Stimulated activated CD8-positive, alpha-beta memory T cell treated with anti-CD3 and anti-CD28 coated beads, Interleukin-2, amount 100 ng/mL, for 48 hours (primary cell): Measurements from ENCODE around the gene ARG2.

Experiments
- DNase-seq, 2 donors: peaks; one replicate each; pipeline ENCODE4 v3.0.0-alpha.2; 2020; ENCODE audit warnings: low read depth in 2 of 2

ARG2 gene

DNA sequence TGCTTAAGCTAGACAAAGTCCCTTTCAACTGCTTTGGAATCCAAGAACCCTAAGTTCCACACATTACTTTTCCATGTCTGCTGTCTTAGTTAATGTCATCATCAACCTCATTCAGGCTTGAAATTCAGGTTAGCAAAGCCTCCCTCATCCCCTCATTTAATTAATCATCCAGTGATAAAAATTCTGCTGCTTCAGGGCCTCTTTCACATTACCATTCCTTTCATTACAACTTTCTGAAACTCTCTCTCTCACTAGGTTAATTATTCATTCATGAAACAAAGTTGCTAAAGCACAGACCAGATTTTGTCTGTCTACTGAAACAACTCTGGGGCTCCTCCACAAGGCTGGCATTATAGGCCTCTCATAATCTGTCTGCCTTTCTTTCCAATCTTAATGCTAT lies 64.1 kb downstream of the ARG2 start:
- no peak for DNase-seq

DNA sequence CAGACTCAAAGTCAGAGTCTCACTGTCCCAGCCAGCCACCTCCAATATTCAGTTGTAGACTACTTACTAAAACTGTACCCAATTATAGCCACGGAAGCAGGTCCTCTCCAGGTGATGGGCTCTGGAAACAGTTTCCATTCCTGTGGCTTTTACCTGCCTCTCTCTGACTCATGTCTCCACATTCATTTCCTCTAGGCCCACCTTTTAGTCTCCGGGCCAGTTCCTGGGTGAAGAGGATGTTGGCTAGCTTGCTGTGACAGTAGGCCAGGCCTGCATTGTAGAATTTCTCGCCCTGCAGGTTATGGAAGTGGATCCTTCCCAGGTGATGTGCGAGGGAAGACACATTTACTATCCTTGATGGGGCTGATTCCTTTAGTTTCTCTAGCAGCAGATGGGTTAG lies 70.3 kb downstream of the ARG2 start:
- no peak for DNase-seq

DNA sequence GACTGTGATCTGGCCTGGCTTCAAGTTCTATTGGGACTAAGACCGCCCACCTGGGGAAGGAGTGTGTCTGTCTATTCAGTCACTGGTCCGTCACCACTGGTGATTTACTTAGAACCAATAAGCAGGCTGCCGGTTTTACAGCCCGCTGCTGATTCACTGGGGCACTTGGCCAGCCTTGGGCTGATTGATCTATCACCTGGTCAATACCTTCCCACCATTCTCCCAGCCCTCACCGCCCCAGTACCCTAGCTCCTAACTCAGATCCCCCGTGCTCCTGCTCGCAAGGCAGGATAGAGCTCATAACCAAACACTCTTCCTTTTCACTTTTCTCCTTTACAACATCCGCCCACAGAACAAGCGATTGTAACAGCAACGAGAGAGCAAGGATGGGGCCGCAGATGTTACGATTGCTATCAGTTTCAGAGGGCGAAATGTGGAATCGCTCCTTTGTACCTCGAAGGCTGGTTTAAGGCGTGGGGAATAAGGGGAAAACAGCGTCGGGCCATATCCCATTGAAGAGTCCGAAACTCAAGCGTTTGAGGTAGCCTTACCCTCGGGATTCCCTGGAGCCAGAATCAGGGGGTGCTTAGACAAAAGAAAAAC lies 75.2 kb downstream of the ARG2 start:
- DNase-seq = peak; percentile 65 to 67

DNA sequence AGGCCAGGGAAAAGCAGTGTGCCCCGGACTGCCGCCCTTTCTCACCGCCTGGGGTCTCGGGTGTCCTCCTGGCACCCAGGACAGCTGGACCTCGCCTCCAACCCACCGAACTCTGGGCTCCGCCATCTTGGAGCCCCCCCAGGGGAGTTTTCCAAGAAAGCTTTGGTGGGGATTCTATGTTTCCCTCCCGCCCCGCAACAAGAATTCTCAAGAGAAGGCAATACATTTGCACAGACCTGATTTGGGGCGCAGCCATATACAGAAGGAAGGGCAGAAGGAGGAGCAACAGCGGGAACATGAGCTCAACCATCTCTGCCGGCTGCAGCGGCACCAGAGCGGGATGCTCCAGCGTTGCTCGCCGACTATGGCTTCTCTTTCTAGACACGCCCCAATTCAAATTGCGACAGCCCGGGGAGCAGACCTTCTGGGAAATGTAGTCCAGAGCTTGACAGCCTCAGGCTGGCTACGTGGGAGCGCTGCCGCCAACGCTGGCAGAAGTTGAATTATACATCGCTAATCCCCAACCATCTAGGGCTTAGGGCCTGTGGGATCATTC lies 75.8 kb downstream of the ARG2 start, which contains the start of gene RDH11:
Gene RDH11, minus strand, starts transcription at position 371 of the 556 bp plus-strand sequence. Its CDS starts 61 bp downstream, at position 310.
- peak; percentile 60 to 71 for DNase-seq

DNA sequence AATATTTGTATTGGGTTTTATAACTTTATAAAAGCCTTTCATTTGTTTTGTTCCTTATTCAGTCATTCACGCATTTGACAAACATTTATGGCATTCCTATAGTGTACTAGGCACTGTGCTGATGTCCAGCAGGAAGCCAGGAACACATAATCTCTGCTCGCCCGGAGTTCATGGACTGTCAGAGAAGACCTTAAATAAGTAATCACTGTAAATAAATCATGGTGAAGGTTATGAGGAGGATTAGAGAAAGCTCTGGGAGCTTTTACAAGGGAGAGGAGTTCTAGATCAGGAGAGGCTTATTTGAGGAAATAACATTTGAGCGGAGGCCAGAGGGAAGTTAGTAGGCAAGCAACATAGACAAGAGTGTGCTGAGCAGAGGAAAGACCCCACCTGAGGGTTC lies 77.3 kb downstream of the ARG2 start:
- DNase-seq = no peak

DNA sequence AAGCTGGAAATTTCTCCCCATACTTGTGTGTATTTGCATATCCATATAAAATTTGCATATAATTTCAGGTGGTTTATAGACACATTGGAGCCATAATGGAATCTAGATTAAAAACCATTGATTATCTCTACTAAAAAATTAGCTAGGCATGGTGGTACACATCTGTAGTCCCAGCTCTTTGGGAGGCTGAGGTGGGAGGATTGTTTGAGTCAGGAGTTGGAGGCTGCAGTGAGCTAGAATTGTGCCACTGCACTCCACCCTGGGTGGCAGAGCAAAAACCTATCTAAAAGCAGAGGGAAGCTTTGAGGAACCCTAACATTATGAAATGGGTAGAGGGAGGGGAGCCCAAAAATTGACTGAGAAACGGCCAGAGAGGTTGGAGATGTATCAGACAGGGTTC lies 78.5 kb downstream of the ARG2 start:
- DNase-seq = no peak
